Endothelial cell of umbilical vein (primary cell): ENCODE data around the gene PPP3CA. TPM values are rescaled to one million over a fixed set of nuclear protein-coding genes. Genes with fewer than 3 reads are reported as not detected.

ENCODE experiments used
- BruUV-seq: library from RNA; stranded (reverse); fragments of 400-500 nt; replicated peaks from 2 replicates; lab custom pipeline; 2021; lab: Mats Ljungman, UMichigan
- CTCF ChIA-PET: fragments of 300-600, 350-600 bp; sonication (Branson Sonifier 250); formaldehyde crosslinking; loops from one replicate; lab custom pipeline; 2021; ENCODE audit warnings: antibody characterized with exemption, inconsistent platforms; lab: Charles Lee
- POLR2A ChIA-PET: fragments of 300-600, 350-600 bp; sonication (Branson Sonifier 250); formaldehyde crosslinking; loops from one replicate; lab custom pipeline; 2021; ENCODE audit warnings: antibody characterized with exemption, inconsistent platforms; lab: Charles Lee
- DNase-seq: peaks from one replicate; pipeline ENCODE4 v3.0.0-alpha.2; 2011; ENCODE audit warnings: low read depth, low spot score
- FAIRE-seq: peaks from 2 replicates; lab custom pipeline; 2011; peaks lifted over from hg19 to GRCh38; lab: Jason Lieb, UNC
- H2AFZ ChIP-seq: 2 replicates; pipeline ENCODE4 v1.6.0; 2012; ENCODE audit warnings: low read depth, low read length, control low read depth, inconsistent platforms
- H3K27ac ChIP-seq: 2 replicates; pipeline ENCODE4 v1.5.1; 2011; ENCODE audit warnings: low read depth, mild to moderate bottlenecking, control low read depth, low read length, moderate library complexity; ENCODE audit not compliant: insufficient read depth
- H3K27me3 ChIP-seq, 2 experiments: 2 replicates each; pipeline versions ENCODE4 v1.6.0 to v1.6.1; 2011; ENCODE audit warnings: low read length in 2 of 2, mixed read lengths in 1 of 2; ENCODE audit not compliant: control insufficient read depth in 2 of 2, insufficient read depth in 2 of 2
- H3K36me3 ChIP-seq, 2 experiments: 2 replicates in 1 of 2; 3 replicates in 1 of 2; pipeline ENCODE4 v1.5.1; 2011; ENCODE audit warnings: low read length in 2 of 2, mild to moderate bottlenecking in 1 of 2, moderate library complexity in 1 of 2; ENCODE audit not compliant: control insufficient read depth in 2 of 2, insufficient read depth in 2 of 2; ENCODE audit errors: extremely low read depth in 1 of 2
- H3K4me1 ChIP-seq: 3 replicates; pipeline ENCODE4 v1.5.1; 2011; ENCODE audit warnings: mild to moderate bottlenecking, low read length; ENCODE audit not compliant: control insufficient read depth, insufficient read depth; ENCODE audit errors: extremely low read depth
- H3K4me2 ChIP-seq: 2 replicates; pipeline ENCODE4 v1.6.1; 2011; ENCODE audit warnings: low read length, control low read depth, mixed read lengths; ENCODE audit not compliant: insufficient read depth
- H3K4me3 ChIP-seq, 3 experiments: fragments of 200-600 bp in 1 of 3; sonication (generic), shearing (Covaris generic) in 1 of 3; replicated peaks in 1 of 3; 2 replicates each; pipeline ENCODE4 v1.5.1; 2011 to 2016; ENCODE audit warnings: control low read depth in 3 of 3, low read length in 3 of 3, mild to moderate bottlenecking in 2 of 3, inconsistent platforms in 1 of 3, low read depth in 1 of 3, moderate library complexity in 1 of 3; ENCODE audit not compliant: insufficient read depth in 1 of 3
- H3K79me2 ChIP-seq: 2 replicates; pipeline ENCODE4 v1.6.0; 2012; ENCODE audit warnings: low read length, inconsistent platforms; ENCODE audit not compliant: control insufficient read depth, insufficient read depth
- H3K9ac ChIP-seq: replicated peaks from 2 replicates; pipeline ENCODE3; 2011; ENCODE audit warnings: low read length, control low read depth; ENCODE audit not compliant: insufficient read depth; ENCODE audit errors: extremely low read depth
- H3K9me1 ChIP-seq: replicated peaks from 3 replicates; pipeline ENCODE4 v1.6.0; 2011; ENCODE audit warnings: mild to moderate bottlenecking, low read length; ENCODE audit not compliant: control insufficient read depth, insufficient read depth; ENCODE audit errors: extremely low read depth
- H3K9me3 ChIP-seq: replicated peaks from 2 replicates; pipeline ENCODE4 v1.5.1; 2012; ENCODE audit warnings: low read length, inconsistent platforms; ENCODE audit not compliant: control insufficient read depth, insufficient read depth
- H4K20me1 ChIP-seq: replicated peaks from 2 replicates; pipeline ENCODE3; 2011; ENCODE audit warnings: mild to moderate bottlenecking, low read length; ENCODE audit not compliant: control insufficient read depth, insufficient read depth; ENCODE audit errors: extremely low read depth
- EZH2 ChIP-seq: IDR thresholded peaks from 2 replicates; pipeline ENCODE4 v1.6.1; 2012; ENCODE audit warnings: borderline replicate concordance, low read depth, mild to moderate bottlenecking, moderate library complexity, low read length, inconsistent platforms; ENCODE audit not compliant: severe bottlenecking
- FOS ChIP-seq: IDR thresholded peaks from 2 replicates; pipeline ENCODE4 v1.6.1; 2011; ENCODE audit warnings: mild to moderate bottlenecking, low read length, moderate library complexity, borderline replicate concordance; ENCODE audit not compliant: insufficient read depth
- GATA2 ChIP-seq: IDR thresholded peaks from 2 replicates; pipeline ENCODE4 v1.7.0; 2011; ENCODE audit warnings: low read depth, mild to moderate bottlenecking, moderate library complexity, mixed read lengths, low read length; ENCODE audit not compliant: insufficient read length, insufficient read depth
- JUN ChIP-seq: IDR thresholded peaks from 2 replicates; pipeline ENCODE4 v1.6.1; 2011; ENCODE audit warnings: borderline replicate concordance, low read depth; ENCODE audit not compliant: insufficient read length, insufficient read depth
- MYC ChIP-seq: IDR thresholded peaks from one replicate; pipeline ENCODE4 v1.6.1; 2011; ENCODE audit warnings: mild to moderate bottlenecking, low read depth, low read length
- POLR2A ChIP-seq: IDR thresholded peaks from 2 replicates; pipeline ENCODE4 v1.6.1; 2012; ENCODE audit warnings: low read depth, mild to moderate bottlenecking, control low read depth, low read length
- POLR2AphosphoS5 ChIP-seq: IDR thresholded peaks from 2 replicates; pipeline ENCODE4 v1.6.1; 2012; ENCODE audit warnings: low read depth, mild to moderate bottlenecking, control low read depth, low read length, moderate library complexity; ENCODE audit not compliant: insufficient read depth
- dilution Hi-C: fragments of 300-500 bp; cut with MboI; formaldehyde crosslinking; loops from one replicate; pipeline ENCODE4 v1.15.0; 2019; ENCODE audit warnings: low sequenced_read_pairs; ENCODE audit not compliant: extremely low pct_ligation_motif_present
- intact Hi-C: fragments of 100-400 bp; cut with micrococcal nuclease; formaldehyde crosslinking; loops from one replicate; pipeline ENCODE4 v1.10.0; 2022
- polyA plus RNA-seq, 4 experiments: library from polyadenylated mRNA; depleted of rRNA in 3 of 4; stranded (reverse) in 3 of 4; unstranded in 1 of 4; fragments of >200 nt; gene quantifications; 2 replicates each; pipeline versions ENCODE4 v1.2.1 to v1.2.3, GENCODE V29; 2011 to 2012; ENCODE audit warnings: missing spikeins in 1 of 4
- total RNA-seq: library from RNA; stranded (reverse); gene quantifications from 2 replicates; pipeline ENCODE4 v1.2.3, GENCODE V29; 2021
- TF ChIP-seq, protein P1 (sequence below): IDR thresholded peaks from 2 replicates; pipeline ENCODE4 v1.6.1; 2011; ENCODE audit not compliant: insufficient read depth, insufficient read length
- TF ChIP-seq, protein P2 (sequence below), 2 donors: IDR thresholded peaks; 1 replicate in 1 of 2; 2 replicates in 1 of 2; pipeline ENCODE4 v1.5.1; 2011; ENCODE audit warnings: low read length in 2 of 2, mild to moderate bottlenecking in 2 of 2, moderate library complexity in 2 of 2, control low read depth in 1 of 2, inconsistent platforms in 1 of 2, low read depth in 1 of 2; ENCODE audit not compliant: insufficient read depth in 1 of 2; ENCODE audit errors: extremely low read depth in 1 of 2

PPP3CA gene
- total and polyA plus RNA-seq, 2 donors (not counting 3 experiments of a cell fraction or from before 2014, with no cell fraction given), result 7.0 to 43.3 TPM

DNA sequence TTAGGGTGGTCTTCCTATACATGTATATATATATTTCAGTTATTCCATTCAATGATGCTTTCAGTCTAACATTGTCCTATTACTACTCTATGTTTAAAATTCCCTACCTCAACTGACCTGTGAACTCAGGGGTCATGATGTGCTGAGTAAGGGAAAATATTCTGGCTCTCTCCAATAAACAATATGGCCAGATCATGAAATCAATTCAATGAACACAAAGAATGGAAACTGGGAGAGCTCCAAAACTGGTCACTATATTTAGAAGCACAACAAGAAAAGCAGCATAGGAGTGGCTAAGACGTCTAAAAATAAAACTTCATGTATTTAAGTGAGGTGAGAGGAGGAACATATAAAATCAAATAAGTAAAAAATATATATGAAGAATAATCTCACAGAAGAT is 304.5 kb downstream of the PPP3CA start:
- no peak overlapping the region for H3K27ac ChIP-seq
- no peaks in the 10 kb centered on the region for H3K9me1 ChIP-seq
- no peak overlapping the region for H3K4me3 ChIP-seq
- no peak overlapping the region for H3K9ac ChIP-seq
- H4K20me1 ChIP-seq, result no peaks in the 10 kb centered on the region
- peaks cover 7% of the 10 kb centered on the region for H3K4me1 ChIP-seq
- DNase-seq (no peak), FAIRE-seq (no peak)
- no peaks in the 10 kb centered on the region for H3K36me3 ChIP-seq
- ChIA-PET POLR2A (no interaction called here), CTCF (no interaction called here)
- no peaks in the 10 kb centered on the region for H3K9me3 ChIP-seq
- dilution Hi-C loops, result no loop called here
- TF ChIP-seq POLR2AphosphoS5 (no peak), EZH2 (no peak), MYC (no peak), POLR2A (no peak), JUN (no peak), FOS (no peak), GATA2 (no peak)
- TF ChIP-seq, protein P1, sequence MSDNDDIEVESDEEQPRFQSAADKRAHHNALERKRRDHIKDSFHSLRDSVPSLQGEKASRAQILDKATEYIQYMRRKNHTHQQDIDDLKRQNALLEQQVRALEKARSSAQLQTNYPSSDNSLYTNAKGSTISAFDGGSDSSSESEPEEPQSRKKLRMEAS, result no peak
- TF ChIP-seq, protein P2, sequence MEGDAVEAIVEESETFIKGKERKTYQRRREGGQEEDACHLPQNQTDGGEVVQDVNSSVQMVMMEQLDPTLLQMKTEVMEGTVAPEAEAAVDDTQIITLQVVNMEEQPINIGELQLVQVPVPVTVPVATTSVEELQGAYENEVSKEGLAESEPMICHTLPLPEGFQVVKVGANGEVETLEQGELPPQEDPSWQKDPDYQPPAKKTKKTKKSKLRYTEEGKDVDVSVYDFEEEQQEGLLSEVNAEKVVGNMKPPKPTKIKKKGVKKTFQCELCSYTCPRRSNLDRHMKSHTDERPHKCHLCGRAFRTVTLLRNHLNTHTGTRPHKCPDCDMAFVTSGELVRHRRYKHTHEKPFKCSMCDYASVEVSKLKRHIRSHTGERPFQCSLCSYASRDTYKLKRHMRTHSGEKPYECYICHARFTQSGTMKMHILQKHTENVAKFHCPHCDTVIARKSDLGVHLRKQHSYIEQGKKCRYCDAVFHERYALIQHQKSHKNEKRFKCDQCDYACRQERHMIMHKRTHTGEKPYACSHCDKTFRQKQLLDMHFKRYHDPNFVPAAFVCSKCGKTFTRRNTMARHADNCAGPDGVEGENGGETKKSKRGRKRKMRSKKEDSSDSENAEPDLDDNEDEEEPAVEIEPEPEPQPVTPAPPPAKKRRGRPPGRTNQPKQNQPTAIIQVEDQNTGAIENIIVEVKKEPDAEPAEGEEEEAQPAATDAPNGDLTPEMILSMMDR (IDR thresholded peaks at IDR 0.05; ENCODE audit: extremely low read depth in 1 of 2, insufficient read depth in 1 of 2, low read depth in 1 of 2, low read length in 2 of 2), result no peak
- no peak overlapping the region for H2AFZ ChIP-seq
- no TSS peak for BruUV-seq
- intact Hi-C loops, result no loop called here
- H3K27me3 ChIP-seq, result no peaks in the 10 kb centered on the region
- H3K4me2 ChIP-seq, result no peak overlapping the region
- no peaks in the 10 kb centered on the region for H3K79me2 ChIP-seq
